Measurements from ENCODE around the gene RASIP1. TPM values are rescaled to one million over a fixed set of nuclear protein-coding genes. Genes with fewer than 3 reads are reported as not detected.

RASIP1 gene
- total and polyA plus RNA-seq, 2 of the 8 experiments (the other 6 are each of a cell fraction or from before 2014, with no cell fraction given) = 9.3 to 11.4 TPM

DNA sequence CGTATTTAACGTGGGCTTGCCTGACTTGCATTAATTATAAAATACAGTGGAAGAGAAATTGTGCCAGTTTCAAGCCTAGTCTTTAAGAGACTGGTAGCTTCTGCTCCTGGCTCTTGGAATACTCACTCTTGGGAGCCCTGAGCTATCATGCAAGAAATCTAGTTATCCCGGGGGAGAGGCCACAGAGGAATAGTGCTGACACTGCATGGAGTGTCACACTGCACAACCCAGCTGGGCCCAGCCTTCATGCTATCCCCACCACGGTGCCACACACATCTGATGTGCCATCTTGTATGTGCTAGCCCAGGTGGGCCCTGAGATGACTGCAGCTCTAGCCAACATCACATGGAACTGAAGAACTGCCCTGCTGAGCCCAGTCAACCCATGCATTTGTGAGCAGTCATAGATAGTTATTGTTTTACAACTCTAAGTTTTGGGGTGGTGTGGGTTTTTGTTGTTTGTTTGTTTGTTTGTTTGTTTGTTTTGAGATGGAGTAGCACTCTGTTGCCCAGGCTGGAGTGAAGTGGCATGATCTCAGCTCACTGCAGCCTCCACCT, 29.2 kb downstream of the RASIP1 start (continued):
- TF ChIP-seq EP300 (IDR thresholded peaks at IDR 0.05; ENCODE audit: borderline replicate concordance in 1 of 2, low read depth in 2 of 2, low read length in 2 of 2) = no peak
- TF ChIP-seq HDAC2 (IDR thresholded peaks at IDR 0.05; ENCODE audit: borderline replicate concordance in 1 of 2, low read depth in 2 of 2, low read length in 2 of 2) = no peak
- no peak for TF ChIP-seq SIX5 (IDR thresholded peaks at IDR 0.05; ENCODE audit: low read depth, low read length)
- no peak for TF ChIP-seq CTBP2 (IDR thresholded peaks at IDR 0.05; ENCODE audit: borderline replicate concordance, insufficient read depth, insufficient read length, low read length)

Measured in H1 (cell line).